ENCODE measurements around the gene TMCO2.

DNA sequence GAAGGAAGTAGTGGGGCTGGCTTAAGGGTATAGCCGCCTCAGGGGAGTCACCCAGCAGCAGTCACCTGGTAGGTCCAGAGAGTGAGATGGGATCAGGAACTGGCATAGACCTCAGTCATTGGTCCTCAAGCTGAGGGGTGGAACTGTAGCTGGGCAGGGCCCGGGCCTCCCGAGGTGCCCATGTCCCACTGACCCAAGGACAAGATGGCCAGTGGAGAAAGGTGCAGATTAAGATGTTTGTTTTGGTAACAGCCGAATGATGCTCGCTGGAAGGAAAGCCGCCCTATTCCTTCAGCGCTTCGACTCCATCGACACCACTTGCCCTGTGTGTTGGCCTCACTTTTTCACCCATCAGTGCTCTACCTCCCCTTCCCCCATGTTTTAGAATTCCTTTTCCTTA lies 52.9 kb downstream of the TMCO2 start:
- TF ChIP-seq, protein P1, sequence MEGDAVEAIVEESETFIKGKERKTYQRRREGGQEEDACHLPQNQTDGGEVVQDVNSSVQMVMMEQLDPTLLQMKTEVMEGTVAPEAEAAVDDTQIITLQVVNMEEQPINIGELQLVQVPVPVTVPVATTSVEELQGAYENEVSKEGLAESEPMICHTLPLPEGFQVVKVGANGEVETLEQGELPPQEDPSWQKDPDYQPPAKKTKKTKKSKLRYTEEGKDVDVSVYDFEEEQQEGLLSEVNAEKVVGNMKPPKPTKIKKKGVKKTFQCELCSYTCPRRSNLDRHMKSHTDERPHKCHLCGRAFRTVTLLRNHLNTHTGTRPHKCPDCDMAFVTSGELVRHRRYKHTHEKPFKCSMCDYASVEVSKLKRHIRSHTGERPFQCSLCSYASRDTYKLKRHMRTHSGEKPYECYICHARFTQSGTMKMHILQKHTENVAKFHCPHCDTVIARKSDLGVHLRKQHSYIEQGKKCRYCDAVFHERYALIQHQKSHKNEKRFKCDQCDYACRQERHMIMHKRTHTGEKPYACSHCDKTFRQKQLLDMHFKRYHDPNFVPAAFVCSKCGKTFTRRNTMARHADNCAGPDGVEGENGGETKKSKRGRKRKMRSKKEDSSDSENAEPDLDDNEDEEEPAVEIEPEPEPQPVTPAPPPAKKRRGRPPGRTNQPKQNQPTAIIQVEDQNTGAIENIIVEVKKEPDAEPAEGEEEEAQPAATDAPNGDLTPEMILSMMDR (IDR thresholded peaks at IDR 0.05; ENCODE audit: low read depth, low read length, poor library complexity, severe bottlenecking), result no peak
- TF ChIP-seq EZH2phosphoT487 (IDR thresholded peaks at IDR 0.05; ENCODE audit: borderline replicate concordance, low read length), result no peak
